ENCODE measurements around the gene MAMDC2.

MAMDC2 gene

GRCh38 chr9:70131296-70131695 lies 87.6 kb downstream of the MAMDC2 start:
- TF ChIP-seq EZH2 (IDR thresholded peaks at IDR 0.05) (no peak), POLR2AphosphoS5 (IDR thresholded peaks at IDR 0.05; ENCODE audit: borderline replicate concordance, low read depth, low read length) (no peak), FOXP2 (optimal IDR thresholded peaks at IDR 0.05; ENCODE audit: control extremely low read depth, extremely low read length, insufficient read depth) (no peak)
- Histone ChIP-seq H3K27ac (no peak overlapping the region), H3K4me3 (no peak overlapping the region), H3K9me3 (ENCODE audit: low read depth, low read length) (no peaks in the 10 kb centered on the region), H3K36me3 (ENCODE audit: insufficient read depth, low read length) (no peaks in the 10 kb centered on the region), H3K9ac (ENCODE audit: insufficient read length) (no peak overlapping the region)
- no peak for DNase-seq (ENCODE audit: low read depth, low spot score)

- no peaks in the 10 kb centered on the region for H3K9me3 ChIP-seq (ENCODE audit: low read depth, low read length)
- no peaks in the 10 kb centered on the region for H3K36me3 ChIP-seq (ENCODE audit: insufficient read depth, low read length)
- no peak overlapping the region for H3K27ac ChIP-seq
- H3K9ac ChIP-seq (ENCODE audit: insufficient read length), result no peak overlapping the region
- TF ChIP-seq EZH2 (IDR thresholded peaks at IDR 0.05) (no peak), FOXP2 (optimal IDR thresholded peaks at IDR 0.05; ENCODE audit: control extremely low read depth, extremely low read length, insufficient read depth) (no peak), POLR2AphosphoS5 (IDR thresholded peaks at IDR 0.05; ENCODE audit: borderline replicate concordance, low read depth, low read length) (no peak)
- DNase-seq (ENCODE audit: low read depth, low spot score), result no peak
- no peak overlapping the region for H3K4me3 ChIP-seq
These were observed 89.9 kb downstream of the MAMDC2 start for GRCh38 chr9:70133253-70134208.

- H3K36me3 ChIP-seq (ENCODE audit: insufficient read depth, low read length), result no peaks in the 10 kb centered on the region
- H3K4me3 ChIP-seq, result no peak overlapping the region
- no peak overlapping the region for H3K27ac ChIP-seq
- TF ChIP-seq EZH2 (IDR thresholded peaks at IDR 0.05) (no peak), POLR2AphosphoS5 (IDR thresholded peaks at IDR 0.05; ENCODE audit: borderline replicate concordance, low read depth, low read length) (no peak), FOXP2 (optimal IDR thresholded peaks at IDR 0.05; ENCODE audit: control extremely low read depth, extremely low read length, insufficient read depth) (no peak)
- no peak overlapping the region for H3K9ac ChIP-seq (ENCODE audit: insufficient read length)
- H3K9me3 ChIP-seq (ENCODE audit: low read depth, low read length), result no peaks in the 10 kb centered on the region
- DNase-seq (ENCODE audit: low read depth, low spot score), result no peak
These were observed 90.7 kb downstream of the MAMDC2 start for GRCh38 chr9:70134360-70134759.

GRCh38 chr9:70135176-70135575 lies 91.5 kb downstream of the MAMDC2 start:
- H3K27ac ChIP-seq, result no peak overlapping the region
- no peak overlapping the region for H3K9ac ChIP-seq (ENCODE audit: insufficient read length)
- no peak for DNase-seq (ENCODE audit: low read depth, low spot score)
- H3K4me3 ChIP-seq, result no peak overlapping the region
- H3K36me3 ChIP-seq (ENCODE audit: insufficient read depth, low read length), result no peaks in the 10 kb centered on the region
- TF ChIP-seq FOXP2 (optimal IDR thresholded peaks at IDR 0.05; ENCODE audit: control extremely low read depth, extremely low read length, insufficient read depth) (no peak), POLR2AphosphoS5 (IDR thresholded peaks at IDR 0.05; ENCODE audit: borderline replicate concordance, low read depth, low read length) (no peak), EZH2 (IDR thresholded peaks at IDR 0.05) (no peak)
- H3K9me3 ChIP-seq (ENCODE audit: low read depth, low read length), result no peaks in the 10 kb centered on the region

- Histone ChIP-seq H3K9ac (ENCODE audit: insufficient read length) (no peak overlapping the region), H3K9me3 (ENCODE audit: low read depth, low read length) (no peaks in the 10 kb centered on the region), H3K36me3 (ENCODE audit: insufficient read depth, low read length) (no peaks in the 10 kb centered on the region), H3K4me3 (no peak overlapping the region), H3K27ac (no peak overlapping the region)
- no peak for DNase-seq (ENCODE audit: low read depth, low spot score)
- TF ChIP-seq FOXP2 (optimal IDR thresholded peaks at IDR 0.05; ENCODE audit: control extremely low read depth, extremely low read length, insufficient read depth) (no peak), EZH2 (IDR thresholded peaks at IDR 0.05) (no peak), POLR2AphosphoS5 (IDR thresholded peaks at IDR 0.05; ENCODE audit: borderline replicate concordance, low read depth, low read length) (no peak)
These were observed 93.0 kb downstream of the MAMDC2 start for GRCh38 chr9:70136632-70137031.

- H3K4me3 ChIP-seq, result no peak overlapping the region
- DNase-seq (ENCODE audit: low read depth, low spot score), result no peak
- no peak for TF ChIP-seq EZH2 (IDR thresholded peaks at IDR 0.05)
- TF ChIP-seq POLR2AphosphoS5 (IDR thresholded peaks at IDR 0.05; ENCODE audit: borderline replicate concordance, low read depth, low read length), result no peak
- TF ChIP-seq FOXP2 (optimal IDR thresholded peaks at IDR 0.05; ENCODE audit: control extremely low read depth, extremely low read length, insufficient read depth), result no peak
- no peaks in the 10 kb centered on the region for H3K9me3 ChIP-seq (ENCODE audit: low read depth, low read length)
- H3K36me3 ChIP-seq (ENCODE audit: insufficient read depth, low read length), result no peaks in the 10 kb centered on the region
- H3K27ac ChIP-seq, result no peak overlapping the region
- H3K9ac ChIP-seq (ENCODE audit: insufficient read length), result no peak overlapping the region
These were observed 93.9 kb downstream of the MAMDC2 start for GRCh38 chr9:70137577-70137976.

- Histone ChIP-seq H3K27ac (no peak overlapping the region), H3K4me3 (no peak overlapping the region), H3K36me3 (ENCODE audit: insufficient read depth, low read length) (no peaks in the 10 kb centered on the region), H3K9ac (ENCODE audit: insufficient read length) (no peak overlapping the region), H3K9me3 (ENCODE audit: low read depth, low read length) (no peaks in the 10 kb centered on the region)
- TF ChIP-seq FOXP2 (optimal IDR thresholded peaks at IDR 0.05; ENCODE audit: control extremely low read depth, extremely low read length, insufficient read depth) (no peak), POLR2AphosphoS5 (IDR thresholded peaks at IDR 0.05; ENCODE audit: borderline replicate concordance, low read depth, low read length) (no peak), EZH2 (IDR thresholded peaks at IDR 0.05) (no peak)
- DNase-seq (ENCODE audit: low read depth, low spot score), result no peak
These were observed 98.5 kb downstream of the MAMDC2 start for GRCh38 chr9:70142101-70142500.

GRCh38 chr9:70143394-70144130 lies 99.9 kb downstream of the MAMDC2 start:
- Histone ChIP-seq H3K9me3 (ENCODE audit: low read depth, low read length) (no peaks in the 10 kb centered on the region), H3K9ac (ENCODE audit: insufficient read length) (no peak overlapping the region), H3K36me3 (ENCODE audit: insufficient read depth, low read length) (no peaks in the 10 kb centered on the region), H3K4me3 (no peak overlapping the region), H3K27ac (no peak overlapping the region)
- TF ChIP-seq FOXP2 (optimal IDR thresholded peaks at IDR 0.05; ENCODE audit: control extremely low read depth, extremely low read length, insufficient read depth), result no peak
- TF ChIP-seq POLR2AphosphoS5 (IDR thresholded peaks at IDR 0.05; ENCODE audit: borderline replicate concordance, low read depth, low read length), result no peak
- no peak for TF ChIP-seq EZH2 (IDR thresholded peaks at IDR 0.05)
- no peak for DNase-seq (ENCODE audit: low read depth, low spot score)

Measured in SK-N-MC (cell line).